Measurements from ENCODE around the gene CST7. TPM values are rescaled to one million over a fixed set of nuclear protein-coding genes. Genes with fewer than 3 reads are reported as not detected.
A peak's percentile ranks its signal among the peaks of the same experiment; 100 is the strongest.

The CST7 gene
- total RNA-seq, 1 donor from 2014 or later = not detected

DNA sequence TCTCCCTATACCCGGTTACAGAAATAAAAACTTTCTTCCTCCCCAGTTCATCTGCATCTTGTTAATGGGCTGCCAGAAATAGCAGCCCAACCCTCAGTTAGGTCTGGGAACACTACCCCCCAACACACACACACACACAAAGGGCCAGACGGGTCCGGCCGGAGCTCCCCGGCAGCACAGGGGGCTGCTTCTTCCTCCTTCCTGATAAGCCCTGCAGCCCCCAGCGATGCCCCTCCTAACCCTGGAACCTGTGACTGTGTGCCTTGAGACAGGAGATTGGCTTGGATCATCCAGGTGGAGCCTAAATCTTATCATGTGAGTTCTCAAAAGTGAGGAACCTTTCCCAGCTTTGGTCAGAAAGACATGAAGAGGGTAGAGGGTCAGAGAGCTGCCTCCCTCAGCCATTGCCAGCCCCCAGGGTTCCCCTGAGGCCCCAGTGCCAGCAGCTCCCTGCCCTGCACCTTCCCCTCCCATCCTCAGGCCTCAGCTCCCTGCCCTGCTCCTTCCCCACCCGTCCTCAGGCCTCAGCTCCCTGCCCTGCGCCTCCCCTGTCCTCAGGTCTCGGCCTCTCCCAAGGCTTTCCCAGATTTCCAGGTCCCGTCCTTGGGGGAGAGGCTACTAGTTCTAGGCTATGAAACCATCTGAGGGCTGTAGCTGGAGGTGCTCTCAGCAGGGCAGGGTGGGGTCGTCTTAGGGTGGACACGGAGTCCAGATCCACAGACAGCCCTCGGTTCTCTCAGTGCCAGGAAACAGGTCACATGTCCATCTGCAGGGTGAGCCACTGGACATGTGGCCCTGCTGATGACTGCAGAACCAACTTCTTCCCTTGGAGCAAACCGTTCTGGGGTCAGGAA is 34.5 kb upstream of the CST7 start:
- H3K9me3 ChIP-seq (ENCODE audit: low read depth) = no peaks in the 10 kb centered on the region
- no peak overlapping the region for H3K27ac Mint-ChIP-seq

DNA sequence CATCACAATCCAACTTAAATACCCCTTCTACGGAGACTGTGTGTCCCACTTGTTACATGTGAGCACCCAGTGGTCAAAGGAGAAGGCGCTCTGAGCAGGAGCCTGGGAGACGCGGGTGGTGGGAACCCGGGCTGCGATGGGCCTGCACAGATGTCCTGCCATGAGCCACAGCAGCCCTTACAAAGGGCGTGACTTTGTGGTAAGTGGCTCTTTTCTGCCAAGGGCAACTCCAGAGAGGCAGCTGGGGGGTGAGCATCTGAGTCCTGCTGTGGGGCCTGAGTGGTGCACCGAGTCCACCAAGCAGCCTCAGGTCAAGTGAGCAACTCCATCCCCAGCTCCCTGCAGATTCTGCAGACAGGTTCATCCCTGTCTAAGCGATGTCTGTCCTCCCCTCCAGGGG is 33.6 kb upstream of the CST7 start:
- no peaks in the 10 kb centered on the region for H3K27me3 ChIP-seq
- H3K4me3 ChIP-seq = no peak overlapping the region
- no peak for TF ChIP-seq EZH2 (IDR thresholded peaks at IDR 0.05)
- TF ChIP-seq, protein P1, sequence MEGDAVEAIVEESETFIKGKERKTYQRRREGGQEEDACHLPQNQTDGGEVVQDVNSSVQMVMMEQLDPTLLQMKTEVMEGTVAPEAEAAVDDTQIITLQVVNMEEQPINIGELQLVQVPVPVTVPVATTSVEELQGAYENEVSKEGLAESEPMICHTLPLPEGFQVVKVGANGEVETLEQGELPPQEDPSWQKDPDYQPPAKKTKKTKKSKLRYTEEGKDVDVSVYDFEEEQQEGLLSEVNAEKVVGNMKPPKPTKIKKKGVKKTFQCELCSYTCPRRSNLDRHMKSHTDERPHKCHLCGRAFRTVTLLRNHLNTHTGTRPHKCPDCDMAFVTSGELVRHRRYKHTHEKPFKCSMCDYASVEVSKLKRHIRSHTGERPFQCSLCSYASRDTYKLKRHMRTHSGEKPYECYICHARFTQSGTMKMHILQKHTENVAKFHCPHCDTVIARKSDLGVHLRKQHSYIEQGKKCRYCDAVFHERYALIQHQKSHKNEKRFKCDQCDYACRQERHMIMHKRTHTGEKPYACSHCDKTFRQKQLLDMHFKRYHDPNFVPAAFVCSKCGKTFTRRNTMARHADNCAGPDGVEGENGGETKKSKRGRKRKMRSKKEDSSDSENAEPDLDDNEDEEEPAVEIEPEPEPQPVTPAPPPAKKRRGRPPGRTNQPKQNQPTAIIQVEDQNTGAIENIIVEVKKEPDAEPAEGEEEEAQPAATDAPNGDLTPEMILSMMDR (IDR thresholded peaks at IDR 0.05) = no peak
- TF ChIP-seq EZH2phosphoT487 (IDR thresholded peaks at IDR 0.05) = no peak
- Mint-ChIP-seq H3K4me3 (no peak overlapping the region), H3K27ac (no peak overlapping the region), H3K36me3 (no peaks in the 10 kb centered on the region), H3K9me3 (peaks cover 2% of the 10 kb centered on the region), H3K27me3 (ENCODE audit: insufficient read depth, low read depth) (peaks cover 3% of the 10 kb centered on the region), H3K4me1 (peaks cover 22% of the 10 kb centered on the region)
- H2AFZ ChIP-seq (replicated peaks) = no peak overlapping the region
- H3K9me3 ChIP-seq (ENCODE audit: low read depth) = no peaks in the 10 kb centered on the region
- H4K20me1 ChIP-seq (ENCODE audit: low read depth) = no peaks in the 10 kb centered on the region
- H3F3A ChIP-seq (ENCODE audit: low read depth) = peaks cover 11% of the 10 kb centered on the region
- H3K36me3 ChIP-seq = no peaks in the 10 kb centered on the region
- no peak overlapping the region for H3K27ac ChIP-seq
- H3K79me2 ChIP-seq (ENCODE audit: low read depth) = no peaks in the 10 kb centered on the region
- H3K9ac ChIP-seq = no peak overlapping the region
- H3K4me1 ChIP-seq = peaks cover 16% of the 10 kb centered on the region
- no peak overlapping the region for H3K4me2 ChIP-seq
- DNase-seq (ENCODE audit: low spot score) = no peak

More for the DNA sequence above, 34.5 kb upstream of the CST7 start:
- no peak overlapping the region for H3K4me3 ChIP-seq
- H2AFZ ChIP-seq (replicated peaks) = no peak overlapping the region
- H3K4me1 Mint-ChIP-seq = peaks cover 16% of the 10 kb centered on the region
- no peaks in the 10 kb centered on the region for H3K27me3 ChIP-seq
- no peaks in the 10 kb centered on the region for H4K20me1 ChIP-seq (ENCODE audit: low read depth)
- peaks cover 2% of the 10 kb centered on the region for H3K9me3 Mint-ChIP-seq
- no peak overlapping the region for H3K9ac ChIP-seq
- TF ChIP-seq EZH2phosphoT487 (IDR thresholded peaks at IDR 0.05) (no peak), EZH2 (IDR thresholded peaks at IDR 0.05) (no peak)
- TF ChIP-seq, protein P1 (IDR thresholded peaks at IDR 0.05) = no peak
- DNase-seq (ENCODE audit: low spot score) = no peak
- no peaks in the 10 kb centered on the region for H3K36me3 ChIP-seq
- peaks cover 16% of the 10 kb centered on the region for H3K4me1 ChIP-seq
- H3K79me2 ChIP-seq (ENCODE audit: low read depth) = no peaks in the 10 kb centered on the region
- no peak overlapping the region for H3K4me3 Mint-ChIP-seq
- no peaks in the 10 kb centered on the region for H3K36me3 Mint-ChIP-seq
- H3K27ac ChIP-seq = peak overlapping the region; percentile 46
- peaks cover 3% of the 10 kb centered on the region for H3K27me3 Mint-ChIP-seq (ENCODE audit: insufficient read depth, low read depth)
- peaks cover 11% of the 10 kb centered on the region for H3F3A ChIP-seq (ENCODE audit: low read depth)
- H3K4me2 ChIP-seq = peak overlapping the region; percentile 47

DNA sequence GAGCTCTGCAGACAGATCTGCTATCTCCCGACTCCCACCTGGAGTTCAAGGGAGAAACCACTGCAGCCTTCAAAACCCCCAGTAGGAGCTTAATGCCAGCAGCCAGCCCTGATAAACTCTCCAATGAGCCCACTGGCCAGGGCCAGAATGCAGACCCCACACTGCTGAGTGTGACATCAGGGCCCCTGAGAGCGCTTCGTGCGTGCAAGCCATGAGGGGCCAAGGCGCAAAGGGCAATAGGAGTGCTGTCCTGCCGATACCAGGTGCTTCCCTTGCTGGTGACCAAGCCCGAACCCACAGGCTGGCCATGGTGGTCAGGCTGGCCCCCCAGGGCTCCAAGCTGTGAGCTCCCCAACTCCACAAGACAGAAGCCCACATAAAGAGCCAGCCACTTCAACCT is 33.2 kb upstream of the CST7 start:
- H3K27ac ChIP-seq = no peak overlapping the region

More for the DNA sequence above, 33.2 kb upstream of the CST7 start:
- Mint-ChIP-seq H3K27me3 (ENCODE audit: insufficient read depth, low read depth) (peaks cover 3% of the 10 kb centered on the region), H3K4me1 (peaks cover 23% of the 10 kb centered on the region), H3K27ac (no peak overlapping the region), H3K36me3 (no peaks in the 10 kb centered on the region), H3K9me3 (peaks cover 3% of the 10 kb centered on the region), H3K4me3 (no peak overlapping the region)
- H3K36me3 ChIP-seq = no peaks in the 10 kb centered on the region
- no peak overlapping the region for H3K9ac ChIP-seq
- H3K79me2 ChIP-seq (ENCODE audit: low read depth) = no peaks in the 10 kb centered on the region
- TF ChIP-seq EZH2 (IDR thresholded peaks at IDR 0.05) = no peak
- no peak for TF ChIP-seq EZH2phosphoT487 (IDR thresholded peaks at IDR 0.05)
- TF ChIP-seq, protein P1 (IDR thresholded peaks at IDR 0.05) = no peak
- DNase-seq (ENCODE audit: low spot score) = no peak
- H3K4me2 ChIP-seq = no peak overlapping the region
- H2AFZ ChIP-seq (replicated peaks) = no peak overlapping the region
- H4K20me1 ChIP-seq (ENCODE audit: low read depth) = no peaks in the 10 kb centered on the region
- no peaks in the 10 kb centered on the region for H3K9me3 ChIP-seq (ENCODE audit: low read depth)
- peaks cover 16% of the 10 kb centered on the region for H3K4me1 ChIP-seq
- H3K27me3 ChIP-seq = no peaks in the 10 kb centered on the region
- peaks cover 11% of the 10 kb centered on the region for H3F3A ChIP-seq (ENCODE audit: low read depth)
- no peak overlapping the region for H3K4me3 ChIP-seq
